SKM-1 treated with dmso at 0.1 percent for 144 hours (cell line): ENCODE results near the gene JOSD2.
A peak's percentile ranks its signal among the peaks of the same experiment; 100 is the strongest.
"Not testable (repeated sequence)": the region's sequence is repeated elsewhere in the genome, so short reads cannot be mapped to it uniquely, and the experiment has no call there.

ENCODE experiments used
- DNase-seq: peaks from one replicate; lab custom pipeline; 2025; ENCODE audit not compliant: unreplicated experiment; lab: John Stamatoyannopoulos, UW

JOSD2 gene

DNA sequence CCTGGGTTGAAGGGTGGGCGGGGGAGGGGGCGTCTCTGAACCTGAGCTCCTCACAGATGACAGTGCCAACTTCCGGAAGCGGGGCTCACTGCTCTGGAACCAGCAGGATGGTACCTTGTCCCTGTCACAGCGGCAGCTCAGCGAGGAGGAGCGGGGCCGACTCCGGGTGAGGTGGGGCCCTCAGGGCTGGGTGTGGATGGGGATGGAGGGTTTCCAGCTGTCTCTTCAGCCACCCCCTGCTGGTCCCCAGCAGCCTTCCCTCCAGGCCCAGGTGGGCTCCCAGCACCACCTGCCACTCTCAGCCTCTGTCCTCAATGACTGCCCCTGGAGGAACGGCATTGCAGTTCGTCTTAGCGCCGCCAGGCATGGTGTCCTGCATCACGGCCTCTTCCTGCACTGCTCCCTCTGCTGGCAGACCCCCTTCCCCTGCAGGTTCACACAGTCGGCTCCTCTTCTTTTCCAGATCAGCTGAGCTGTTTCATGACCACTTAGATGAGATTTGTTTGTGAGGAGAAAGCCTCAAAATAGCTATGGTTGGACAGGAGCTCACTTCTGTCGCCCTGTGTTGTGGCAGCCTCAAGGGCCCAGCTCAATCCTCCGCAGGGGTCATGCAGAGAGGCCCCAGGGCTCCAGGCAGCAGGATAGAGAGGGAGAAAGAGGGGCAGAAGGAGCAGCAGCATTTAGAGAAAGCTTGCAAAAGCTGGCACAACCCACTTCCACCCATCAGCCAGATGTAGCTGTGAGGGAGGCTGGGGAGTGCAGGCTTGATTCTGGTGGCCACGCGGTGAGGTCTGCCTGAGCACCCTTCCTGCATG lies 31.9 kb downstream of the JOSD2 start:
- DNase-seq = peak; percentile 11

DNA sequence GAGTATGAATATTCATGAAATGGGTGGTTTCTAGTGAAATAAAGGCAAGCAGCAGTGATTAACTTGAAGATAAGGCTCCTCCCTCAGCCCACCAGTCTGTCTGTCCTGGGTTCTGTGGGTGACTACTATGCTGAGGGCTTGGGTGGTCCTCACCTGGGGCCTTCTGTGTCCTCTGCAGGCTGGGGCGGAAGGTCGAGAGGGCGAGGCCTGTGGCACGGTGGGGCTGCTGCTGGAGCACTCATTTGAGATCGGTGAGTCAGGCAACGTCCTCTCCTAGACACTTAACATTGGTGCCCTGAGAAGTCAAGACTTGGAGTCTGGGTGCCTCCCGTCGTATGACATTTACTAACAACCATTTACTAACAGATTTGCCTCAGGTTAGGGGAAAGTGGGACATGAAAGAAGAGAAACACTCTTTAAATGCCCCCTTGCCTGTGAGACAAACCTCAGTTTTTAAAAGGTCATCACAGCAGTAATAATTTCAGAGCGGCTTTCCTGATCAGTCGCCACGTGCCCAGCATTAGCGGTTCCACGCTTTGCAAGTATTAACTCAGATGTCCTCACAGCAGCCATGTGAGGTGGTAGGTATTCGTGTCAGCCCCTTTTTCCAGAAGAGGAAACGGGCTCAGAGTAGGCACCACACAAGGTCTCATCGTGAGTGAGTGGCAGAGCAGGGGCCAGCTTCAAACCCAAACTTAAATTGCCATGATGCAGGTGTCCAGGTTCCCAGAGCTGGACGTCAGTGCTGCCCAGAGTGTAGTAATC lies 33.1 kb downstream of the JOSD2 start:
- DNase-seq = no peak

DNA sequence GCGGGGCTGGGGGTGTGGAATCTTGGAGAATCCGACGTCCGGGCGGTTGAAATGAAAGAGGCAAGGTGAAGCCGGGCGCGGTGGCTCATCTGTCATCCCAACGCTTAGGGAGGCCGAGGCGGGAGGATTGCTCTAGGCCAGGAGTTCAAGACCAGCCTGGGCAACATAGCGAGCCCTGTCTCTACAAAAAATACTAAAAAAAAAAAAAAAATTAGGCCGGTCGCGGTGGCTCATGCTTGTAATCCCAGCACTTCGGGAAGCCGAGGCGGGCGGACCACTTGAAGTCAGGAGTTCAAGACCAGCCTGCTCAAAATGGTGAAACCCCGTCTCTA lies 34.1 kb downstream of the JOSD2 start:
- DNase-seq = no peak

DNA sequence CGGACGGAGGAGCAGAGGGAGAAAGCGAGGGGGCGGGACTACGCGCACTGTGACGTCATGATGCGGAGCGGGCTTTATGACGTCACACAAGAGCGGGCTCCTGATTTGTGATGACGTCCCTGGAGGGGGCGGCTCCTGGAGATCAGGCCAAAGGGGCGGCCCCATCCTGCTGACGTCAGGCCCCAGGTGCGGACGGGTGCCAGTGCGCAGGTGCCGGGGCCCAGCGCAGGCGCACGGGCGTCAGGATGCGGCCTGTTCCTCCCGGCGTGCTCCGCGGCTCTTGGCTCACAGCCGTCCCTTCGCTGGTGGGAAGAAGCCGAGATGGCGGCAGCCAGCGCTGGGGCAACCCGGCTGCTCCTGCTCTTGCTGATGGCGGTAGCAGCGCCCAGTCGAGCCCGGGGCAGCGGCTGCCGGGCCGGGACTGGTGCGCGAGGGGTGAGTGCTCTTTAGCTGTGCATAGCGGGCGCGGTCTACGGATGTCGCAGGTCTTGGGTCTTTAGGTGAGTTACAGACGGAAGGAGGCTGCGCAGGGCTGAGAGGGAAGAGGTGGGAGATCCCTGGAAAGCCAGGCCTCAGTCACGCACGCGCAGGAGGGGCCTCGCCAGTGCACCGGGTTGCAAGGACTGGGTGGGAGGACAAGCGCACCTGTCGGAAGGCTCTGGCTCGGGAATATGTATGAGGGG lies 34.6 kb downstream of the JOSD2 start, which contains the start of the genes EMC10 and GARIN5A:
Gene EMC10, plus strand, starts transcription at position 284 of the 683 bp plus-strand sequence. Its CDS starts 38 bp downstream, at position 322.
Gene GARIN5A, minus strand, starts transcription at position 625 of the 683 bp plus-strand sequence. Its CDS starts 460 bp downstream, at position 165.
- DNase-seq = peak; percentile 36

DNA sequence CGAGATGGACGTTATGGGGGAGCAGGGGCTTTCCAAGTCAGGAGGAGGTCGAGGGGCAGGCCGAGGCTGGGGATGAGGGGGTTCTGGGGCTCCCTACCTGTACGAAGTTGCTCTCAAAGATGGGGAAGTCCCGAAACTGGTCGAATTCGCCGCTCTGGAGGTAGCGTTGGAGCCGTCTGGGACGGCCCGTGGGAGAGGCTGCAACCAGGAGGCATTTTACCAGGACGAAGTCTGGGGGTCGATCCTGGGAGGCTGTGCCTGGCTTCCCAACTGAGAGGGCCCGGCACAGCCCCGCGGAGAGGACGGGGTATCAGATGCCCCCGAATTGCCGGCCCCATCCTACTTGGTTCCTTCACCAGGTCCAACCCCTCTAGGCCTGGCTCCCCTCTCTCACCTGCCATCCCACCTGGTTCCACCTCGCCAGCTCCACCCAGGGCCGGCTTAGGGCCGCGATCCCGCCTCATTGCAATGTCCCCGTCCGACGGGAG lies 35.2 kb downstream of the JOSD2 start:
- DNase-seq = no peak

GRCh38 chr19:50475101-50475568 lies 35.9 kb downstream of the JOSD2 start:
- no peak for DNase-seq

DNA sequence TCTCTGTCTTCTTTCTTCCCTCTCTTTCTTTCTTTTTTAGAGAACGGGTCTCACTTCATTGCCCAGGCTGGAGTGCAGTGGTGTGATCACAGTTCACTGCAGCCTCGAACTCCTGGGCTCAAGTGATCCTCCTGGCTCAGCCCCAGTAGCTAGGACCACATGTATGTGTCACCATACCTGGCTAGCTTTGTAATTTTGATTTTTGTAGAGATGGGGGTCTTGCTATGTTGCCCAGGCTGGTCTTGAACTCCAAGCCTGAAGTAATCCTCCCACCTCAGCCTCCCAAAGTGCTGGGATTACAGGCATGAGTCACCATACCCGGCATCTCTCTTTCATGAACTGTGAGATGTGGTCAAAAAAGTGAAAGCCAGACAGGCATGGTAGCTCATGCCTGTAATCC lies 37.7 kb downstream of the JOSD2 start:
- not testable (repeated sequence) for DNase-seq

DNA sequence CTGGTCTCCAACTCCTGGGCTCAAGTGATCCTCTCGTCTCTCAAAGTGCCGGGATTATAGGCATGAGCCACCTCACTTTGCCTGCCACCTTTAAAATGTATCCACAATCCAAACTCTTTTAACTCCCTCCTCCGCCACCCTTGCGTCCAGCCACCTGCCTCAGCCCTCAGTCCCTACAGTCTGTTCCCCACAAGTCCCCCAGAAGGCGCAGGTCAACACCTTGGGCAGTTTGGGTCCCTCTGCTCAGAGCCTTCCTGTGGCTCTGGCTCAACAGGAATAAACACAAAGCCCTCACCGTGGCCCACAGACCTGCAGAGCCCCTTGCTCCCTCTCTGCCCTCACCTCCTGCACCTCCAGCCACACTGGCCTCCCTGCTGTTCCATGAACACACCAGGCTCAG lies 42.2 kb downstream of the JOSD2 start:
- no peak for DNase-seq

- no peak for DNase-seq
Observed at GRCh38 chr19:50467566-50467965, 43.4 kb downstream of the JOSD2 start.

- no peak for DNase-seq
Observed at GRCh38 chr19:50466706-50467039, 44.3 kb downstream of the JOSD2 start.

- no peak for DNase-seq
Observed at GRCh38 chr19:50465986-50466705, 44.8 kb downstream of the JOSD2 start.

DNA sequence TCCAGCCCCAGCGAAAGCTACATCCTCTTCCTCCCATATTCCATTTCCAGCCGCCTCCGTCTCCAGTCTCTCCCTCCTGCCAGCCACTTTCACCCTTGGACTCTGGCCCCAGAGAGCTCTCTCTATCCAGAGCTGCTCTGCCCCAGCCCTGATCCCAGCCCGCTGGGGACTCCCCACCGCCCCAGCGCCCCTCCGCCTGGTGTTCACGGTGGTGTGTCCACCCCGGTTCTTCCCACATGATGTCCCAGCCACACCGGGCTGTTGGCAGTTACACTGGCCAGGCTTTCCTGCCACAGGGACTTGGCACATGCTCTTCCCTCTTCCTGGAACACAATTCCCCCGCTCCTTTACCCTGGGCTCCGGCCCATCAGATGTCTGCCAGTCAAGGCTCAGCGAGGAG lies 46.0 kb downstream of the JOSD2 start:
- no peak for DNase-seq

GRCh38 chr19:50464348-50464747 lies 46.6 kb downstream of the JOSD2 start:
- DNase-seq = no peak

DNA sequence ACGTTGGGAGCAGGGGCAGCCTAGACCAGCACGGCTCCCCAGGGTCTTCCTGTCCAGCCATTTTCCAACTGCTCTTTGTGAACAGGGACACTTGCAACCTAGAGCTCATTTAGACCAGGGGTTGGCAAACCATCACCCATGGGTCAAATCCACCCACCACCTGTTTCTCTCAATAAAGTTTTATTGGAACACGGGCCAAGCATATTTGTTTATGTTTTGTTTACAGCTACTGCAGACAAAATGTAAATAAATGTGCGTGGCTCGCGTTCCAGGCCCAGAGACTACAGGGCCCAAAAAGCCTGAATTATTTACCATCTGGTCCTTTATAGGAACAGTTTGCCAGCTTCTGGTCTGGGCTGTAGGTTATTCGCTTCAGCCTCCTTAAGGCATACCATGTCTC lies 48.0 kb downstream of the JOSD2 start:
- no peak for DNase-seq

GRCh38 chr19:50461066-50461875 lies 49.7 kb downstream of the JOSD2 start:
- DNase-seq = peak; percentile 16

DNA sequence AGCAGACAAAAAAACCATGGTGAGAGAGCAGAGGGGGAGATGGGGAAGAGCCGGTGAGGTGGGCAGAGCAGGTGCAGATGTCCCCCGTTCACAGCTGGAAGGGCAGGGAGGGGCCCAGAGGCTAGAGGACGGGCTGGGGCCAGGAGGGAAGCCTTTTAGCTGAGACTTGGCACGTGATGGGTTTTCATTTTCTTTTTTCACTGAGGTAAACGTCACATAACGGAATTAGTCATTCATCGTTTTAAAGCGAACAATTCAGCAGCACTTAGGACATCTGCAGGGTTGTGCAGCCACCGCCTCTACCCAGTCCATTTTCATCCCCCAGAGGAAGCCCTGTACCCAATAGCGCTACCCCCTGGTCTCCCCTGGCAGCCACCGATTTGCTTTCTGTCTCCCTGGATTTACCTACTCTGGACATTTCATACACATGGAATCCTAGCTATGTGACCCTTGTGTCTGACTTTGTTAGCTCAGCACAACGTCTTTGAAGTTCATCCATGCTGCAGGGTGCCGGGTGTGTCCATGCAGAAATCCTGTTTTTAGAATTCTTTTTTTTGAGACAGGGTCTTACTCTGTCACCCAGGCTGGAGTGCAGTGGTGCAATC lies 50.7 kb downstream of the JOSD2 start:
- DNase-seq = no peak

- no peak for DNase-seq
Observed at GRCh38 chr19:50459638-50460037, 51.4 kb downstream of the JOSD2 start.

DNA sequence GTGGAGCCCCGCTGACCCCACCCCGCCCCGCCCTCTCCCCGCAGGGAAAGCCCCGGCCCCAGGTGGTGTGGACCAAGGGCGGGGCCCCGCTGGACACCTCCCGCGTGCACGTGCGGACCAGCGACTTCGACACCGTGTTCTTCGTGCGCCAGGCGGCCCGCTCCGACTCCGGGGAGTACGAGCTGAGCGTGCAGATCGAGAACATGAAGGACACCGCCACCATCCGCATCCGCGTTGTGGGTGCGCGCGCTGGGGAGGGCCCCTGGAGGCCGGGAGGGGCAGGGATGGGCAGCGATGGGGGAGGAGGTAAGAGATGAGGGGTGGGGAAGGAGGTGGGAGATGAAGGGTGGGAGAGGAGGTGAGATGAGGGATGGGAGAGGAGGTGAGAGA lies 51.9 kb downstream of the JOSD2 start:
- DNase-seq = no peak

- DNase-seq = no peak
Observed at GRCh38 chr19:50458396-50459066, 52.5 kb downstream of the JOSD2 start.
